Heart left ventricle (tissue), 16 donors: ENCODE results near the gene SPACA1. TPM values are rescaled to one million over a fixed set of nuclear protein-coding genes. Genes with fewer than 3 reads are reported as not detected.

Experiments used
- ATAC-seq, 4 donors: fragments of 200-7000 bp; cut with Tn5 transposase; one replicate each; pipeline ENCODE4 v1.9.1; 2020 to 2022; ENCODE audit warnings: moderate library complexity in 4 of 4, mild to moderate bottlenecking in 3 of 4, moderate number of reproducible peaks in 1 of 4
- DNase-seq, 5 donors: peaks; one replicate each; pipeline ENCODE4 v3.0.0-alpha.2; 2020
- H3K27ac ChIP-seq, 12 donors: fragments of 200-600 bp; sonication (generic) in 4 of 12; one replicate each; pipeline versions ENCODE4 v1.5.0 to v1.8.0; 2016 to 2022; ENCODE audit warnings: mild to moderate bottlenecking in 2 of 12
- H3K27me3 ChIP-seq, 9 donors: fragments of 200-600 bp; sonication (generic) in 2 of 9; one replicate each; pipeline versions ENCODE4 v1.5.1 to v1.8.0; 2016 to 2022; ENCODE audit warnings: mild to moderate bottlenecking in 3 of 9
- H3K36me3 ChIP-seq, 9 donors: fragments of 200-600 bp; sonication (generic) in 2 of 9; one replicate each; pipeline versions ENCODE4 v1.5.0 to v1.8.0; 2018 to 2022; ENCODE audit warnings: mild to moderate bottlenecking in 2 of 9
- H3K4me1 ChIP-seq, 12 donors: fragments of 200-600 bp; sonication (generic) in 4 of 12; one replicate each; pipeline versions ENCODE4 v1.5.0 to v1.8.0; 2016 to 2022; ENCODE audit warnings: mild to moderate bottlenecking in 3 of 12
- H3K4me3 ChIP-seq, 12 donors: fragments of 200-600 bp; sonication (generic) in 4 of 12; one replicate each; pipeline versions ENCODE4 v1.5.0 to v1.8.0; 2017 to 2022; ENCODE audit warnings: mild to moderate bottlenecking in 9 of 12, moderate library complexity in 4 of 12
- H3K9me3 ChIP-seq, 12 donors: fragments of 200-600 bp; sonication (generic) in 4 of 12; one replicate each; pipeline versions ENCODE4 v1.5.0 to v1.8.0; 2016 to 2022; ENCODE audit warnings: mild to moderate bottlenecking in 1 of 12
- CTCF ChIP-seq, 12 donors: fragments of 200-600 bp; sonication (generic) in 4 of 12; IDR thresholded peaks; one replicate each; pipeline versions ENCODE4 v1.5.0 to v1.8.0; 2018 to 2022; ENCODE audit warnings: antibody characterized with exemption in 12 of 12, mild to moderate bottlenecking in 5 of 12
- POLR2A ChIP-seq, 2 donors: fragments of 450-650 bp; IDR thresholded peaks; one replicate each; pipeline ENCODE4 v1.6.1; 2017; ENCODE audit warnings: antibody characterized with exemption in 2 of 2, mild to moderate bottlenecking in 2 of 2, moderate library complexity in 2 of 2
- WGBS, 4 donors: extraction: QIAGEN DNeasy Blood & Tissue Kit in 2 of 4; methylation state at CpG; one replicate each; pipeline versions ENCODE4 v1.1.5 to v1.1.7; 2013 to 2018; 5-methylcytosine and 5-hydroxymethylcytosine counted together
- intact Hi-C, 10 donors: fragments of 100-400 bp; cut with DNase I; formaldehyde crosslinking; loops; one replicate each; pipeline versions ENCODE4 v1.11.1 to v1.14.2; 2022
- polyA plus RNA-seq, 2 donors: library from polyadenylated mRNA; stranded (reverse); fragments of 200-250 nt; gene quantifications; one replicate each; pipeline ENCODE4 v1.2.3, GENCODE V29; 2013
- total RNA-seq, 9 donors: library from RNA; depleted of rRNA in 2 of 9; stranded (reverse); fragments of >200 nt in 2 of 9; fragmentation: NEBNext Ultra II Directional in 3 of 9; extraction: Animal tissue kit (Norgen Biotek cat#: 25700) in 3 of 9; gene quantifications; one replicate each; pipeline versions ENCODE4 v1.1.0 to v1.2.4, GENCODE V29; 2016 to 2023
- donor health status: ischemic (EF 13 %, LVEDD 7.1; RV severe dilation, severe dysfunction).
- donor health status: healthy with polysubstance abuse.
- donor health status: DM: no; HTN: yes; CAD: no.
- donor health status: DM: no; HTN: no; CAD: no.
- donor health status: ischemic (EF 25% LVEDD 6.9; RV normal size, moderate dysfunction).
- donor health status: ischemic (EF 25% LVEDD 5.7; RV mildly dilated, moderate dysfunction).
- donor health status: healthy.
- donor health status: DM: yes; HTN: yes; CAD: no.
- donor health status: ischemic (EF 35%, LVEDD 5.7; RV mildly dilated, moderate dysfunction).
- donor health status: nonischemic (EF 11% LVEDD 7.7; RV severe dilation, severe dysfunction).
- donor health status: DM: yes; HTN: yes; CAD: no.
- donor health status: PGD.
- donor health status: ischemic (EF 29% LVEDD 5.4; RV normal size, mild dysfunction).
- donor health status: nonischemic (EF 23%, LVEDD 6.1; RV moderate dilation, normal function).

SPACA1 gene
- total and polyA plus RNA-seq, 11 donors = not detected

- 91 to 100% (median 92%) methylated on average over 2 of the region's 2 CpGs for WGBS, 4 donors
- no peaks in the 10 kb centered on the region for H3K4me1 ChIP-seq
- H3K36me3 ChIP-seq = no peaks in the 10 kb centered on the region
- no peak for ATAC-seq
- DNase-seq = no peak
- H3K27ac ChIP-seq = no peak overlapping the region
- TF ChIP-seq POLR2A (IDR thresholded peaks at IDR 0.05) (no peak), CTCF (IDR thresholded peaks at IDR 0.05) (no peak)
- intact Hi-C loops = no loop called here
- H3K4me3 ChIP-seq = no peak overlapping the region
- H3K27me3 ChIP-seq = no peaks in the 10 kb centered on the region
- H3K9me3 ChIP-seq = peaks cover 0 to 16% (median 0%) of the 10 kb centered on the region in 12 donors
Measured at GRCh38 chr6:88086792-88087191, 39.2 kb downstream of the SPACA1 start.

- DNase-seq = no peak
- TF ChIP-seq POLR2A (IDR thresholded peaks at IDR 0.05) (no peak), CTCF (IDR thresholded peaks at IDR 0.05) (no peak)
- Histone ChIP-seq H3K4me3 (no peak overlapping the region), H3K36me3 (no peaks in the 10 kb centered on the region), H3K4me1 (no peaks in the 10 kb centered on the region), H3K9me3 (no peaks in the 10 kb centered on the region), H3K27me3 (no peaks in the 10 kb centered on the region), H3K27ac (no peak overlapping the region)
- ATAC-seq = no peak
- intact Hi-C loops = no loop called here
- 38 to 47% (median 39%) methylated on average over 2 of the region's 2 CpGs for WGBS, 4 donors
Measured at GRCh38 chr6:88089708-88090107, 42.1 kb downstream of the SPACA1 start.

GRCh38 chr6:88105741-88106340 is 58.2 kb downstream of the SPACA1 start:
- WGBS, 4 donors = 64 to 86% (median 80%) methylated on average over 7 of the region's 7 CpGs
- no peaks in the 10 kb centered on the region for H3K4me1 ChIP-seq
- H3K27me3 ChIP-seq = no peaks in the 10 kb centered on the region
- no peak for ATAC-seq
- no peaks in the 10 kb centered on the region for H3K36me3 ChIP-seq
- H3K4me3 ChIP-seq = no peak overlapping the region
- no peak for DNase-seq
- intact Hi-C loops = no loop called here
- H3K9me3 ChIP-seq = no peaks in the 10 kb centered on the region
- no peak overlapping the region for H3K27ac ChIP-seq
- no peak for TF ChIP-seq CTCF (IDR thresholded peaks at IDR 0.05)
- no peak for TF ChIP-seq POLR2A (IDR thresholded peaks at IDR 0.05)

- no peak overlapping the region for H3K27ac ChIP-seq
- no peaks in the 10 kb centered on the region for H3K27me3 ChIP-seq
- H3K4me1 ChIP-seq = no peaks in the 10 kb centered on the region
- H3K4me3 ChIP-seq = no peak overlapping the region
- ATAC-seq = no peak
- no peak for DNase-seq
- intact Hi-C loops = no loop called here
- H3K9me3 ChIP-seq = no peaks in the 10 kb centered on the region
- TF ChIP-seq POLR2A (IDR thresholded peaks at IDR 0.05) (no peak), CTCF (IDR thresholded peaks at IDR 0.05) (no peak)
- no peaks in the 10 kb centered on the region for H3K36me3 ChIP-seq
Measured at GRCh38 chr6:88107241-88107640, 59.6 kb downstream of the SPACA1 start.
